Measurements from ENCODE around the gene CHKA.

The CHKA gene

GRCh38 chr11:68067991-68068390, 53.2 kb downstream of the CHKA start:
- DNase-seq = no peak

GRCh38 chr11:68066742-68067141, 54.4 kb downstream of the CHKA start:
- no peak for DNase-seq

DNA sequence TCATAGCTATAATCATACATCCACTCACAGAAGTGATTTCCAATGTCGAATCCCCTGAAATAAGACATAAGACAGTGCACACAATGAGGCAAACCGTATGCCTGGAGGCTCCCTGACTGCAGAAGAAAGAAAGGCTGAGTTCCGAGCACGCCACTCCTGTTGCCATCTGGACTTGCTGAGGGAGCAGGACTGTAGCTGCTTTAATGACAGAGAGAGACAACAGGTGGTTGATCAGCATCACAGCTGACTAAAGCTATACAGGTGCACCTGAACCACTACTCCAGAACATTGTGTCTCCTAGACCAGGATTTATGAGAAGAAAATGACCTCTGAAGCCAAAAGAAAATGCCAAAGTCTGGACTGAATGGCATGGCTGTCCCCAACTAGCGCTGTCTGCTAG, 55.3 kb downstream of the CHKA start:
- DNase-seq = no peak

GRCh38 chr11:68064926-68065325, 56.3 kb downstream of the CHKA start:
- no peak for DNase-seq

- no peak for DNase-seq
Observed at GRCh38 chr11:68061508-68061907, 59.7 kb downstream of the CHKA start.

- no peak for DNase-seq
Observed at GRCh38 chr11:68057807-68058206, 63.4 kb downstream of the CHKA start.

- DNase-seq = no peak
Observed at GRCh38 chr11:68056317-68057285, 64.6 kb downstream of the CHKA start.

DNA sequence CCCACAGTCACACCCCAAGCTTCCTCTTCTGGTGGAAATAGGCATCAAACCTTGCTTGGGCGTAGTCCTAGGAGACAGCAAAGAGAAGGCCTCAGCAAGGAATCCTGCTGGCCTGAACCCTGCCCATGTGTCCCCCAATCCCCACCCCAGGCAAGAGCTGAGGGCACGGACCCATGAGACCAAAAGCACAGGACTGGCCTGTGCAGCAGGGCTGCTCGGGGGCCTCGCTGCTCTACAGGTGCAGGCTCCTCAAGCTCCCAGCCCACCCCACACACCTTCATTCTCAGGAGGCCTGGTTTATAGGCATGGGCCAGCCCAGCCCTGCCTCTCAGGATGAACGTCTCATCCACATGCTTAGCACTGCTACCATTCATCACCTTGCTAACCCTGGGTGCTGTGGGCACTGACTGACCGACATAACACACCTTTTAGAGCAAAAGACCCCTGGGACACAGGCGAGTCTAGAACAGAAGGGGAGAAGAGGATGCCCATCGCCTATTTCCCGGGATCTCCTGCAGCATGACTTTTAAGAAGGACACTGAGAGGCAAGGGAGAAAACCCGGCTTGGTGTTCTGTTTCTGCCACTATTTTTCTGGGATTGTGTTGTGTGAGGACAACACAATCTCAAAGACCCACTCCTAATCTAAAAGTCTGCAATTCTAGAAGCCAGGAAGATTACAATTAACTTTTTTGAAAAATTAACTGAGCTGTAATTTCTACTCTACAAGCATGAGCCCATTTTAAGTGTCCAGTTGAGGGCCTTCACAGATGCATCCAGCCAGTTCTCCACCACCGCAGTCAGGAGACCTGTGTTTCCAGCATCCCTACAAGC, 67.0 kb downstream of the CHKA start:
- DNase-seq = no peak

DNA sequence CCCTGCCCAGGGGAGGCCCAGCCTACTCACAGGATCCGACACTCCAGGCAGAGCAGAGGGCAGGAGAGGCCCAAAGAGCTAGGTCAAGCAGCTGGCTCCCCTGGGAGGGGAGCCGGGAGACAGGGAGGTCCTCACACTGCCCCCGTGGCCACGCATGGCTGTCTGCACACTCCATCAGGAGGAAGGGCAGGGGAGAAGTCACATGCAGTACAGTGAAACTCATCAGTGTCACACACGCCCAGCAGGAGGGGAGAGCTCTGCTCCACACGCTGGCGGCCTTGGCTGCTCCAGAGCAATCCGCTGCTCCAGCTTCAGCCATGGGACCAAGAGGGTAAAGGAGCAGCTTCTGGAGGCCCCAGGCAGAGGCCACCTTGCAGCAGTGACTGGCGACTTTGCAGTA, 68.1 kb downstream of the CHKA start:
- no peak for DNase-seq

DNA sequence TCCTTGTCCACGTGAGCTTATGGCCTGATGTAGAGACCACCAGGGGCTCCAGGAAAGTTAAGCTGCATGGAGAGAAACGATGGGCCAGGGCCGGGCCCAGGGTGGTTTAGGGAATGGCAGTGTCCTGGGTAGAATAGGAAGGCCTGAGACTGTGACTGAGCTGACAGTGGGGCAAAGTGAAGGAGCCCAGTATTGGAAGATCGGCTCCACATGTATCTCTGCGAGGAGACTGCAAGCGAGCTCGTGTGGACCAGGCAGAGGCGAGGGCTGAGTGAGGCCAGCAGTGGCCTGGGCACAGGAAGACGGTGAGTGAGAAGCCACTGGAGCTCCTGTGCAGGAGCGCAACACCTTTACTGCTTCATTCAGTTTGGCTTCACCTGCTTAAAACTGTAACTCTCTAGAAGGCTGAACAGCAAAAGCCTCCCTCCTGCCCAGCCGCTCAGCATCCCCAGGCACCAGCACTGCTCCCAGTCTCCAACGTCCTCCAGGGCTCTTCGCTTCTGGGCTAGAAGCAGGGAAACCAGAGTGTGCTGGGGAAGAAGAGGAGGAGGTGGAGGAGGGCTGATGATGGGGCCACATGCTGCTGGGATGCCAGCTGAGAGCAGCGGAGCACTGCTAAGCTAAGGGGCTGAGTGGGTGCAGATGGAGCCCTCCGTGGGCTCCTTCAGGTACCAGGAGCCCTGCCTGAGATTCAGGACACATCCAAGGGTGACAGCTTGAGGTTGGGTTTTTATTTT, 68.9 kb downstream of the CHKA start:
- no peak for DNase-seq

- no peak for DNase-seq
Observed at GRCh38 chr11:68051191-68052136, 69.7 kb downstream of the CHKA start.

GRCh38 chr11:68050371-68050841, 70.8 kb downstream of the CHKA start:
- DNase-seq = no peak

GRCh38 chr11:68049509-68050370, 71.4 kb downstream of the CHKA start:
- no peak for DNase-seq

DNA sequence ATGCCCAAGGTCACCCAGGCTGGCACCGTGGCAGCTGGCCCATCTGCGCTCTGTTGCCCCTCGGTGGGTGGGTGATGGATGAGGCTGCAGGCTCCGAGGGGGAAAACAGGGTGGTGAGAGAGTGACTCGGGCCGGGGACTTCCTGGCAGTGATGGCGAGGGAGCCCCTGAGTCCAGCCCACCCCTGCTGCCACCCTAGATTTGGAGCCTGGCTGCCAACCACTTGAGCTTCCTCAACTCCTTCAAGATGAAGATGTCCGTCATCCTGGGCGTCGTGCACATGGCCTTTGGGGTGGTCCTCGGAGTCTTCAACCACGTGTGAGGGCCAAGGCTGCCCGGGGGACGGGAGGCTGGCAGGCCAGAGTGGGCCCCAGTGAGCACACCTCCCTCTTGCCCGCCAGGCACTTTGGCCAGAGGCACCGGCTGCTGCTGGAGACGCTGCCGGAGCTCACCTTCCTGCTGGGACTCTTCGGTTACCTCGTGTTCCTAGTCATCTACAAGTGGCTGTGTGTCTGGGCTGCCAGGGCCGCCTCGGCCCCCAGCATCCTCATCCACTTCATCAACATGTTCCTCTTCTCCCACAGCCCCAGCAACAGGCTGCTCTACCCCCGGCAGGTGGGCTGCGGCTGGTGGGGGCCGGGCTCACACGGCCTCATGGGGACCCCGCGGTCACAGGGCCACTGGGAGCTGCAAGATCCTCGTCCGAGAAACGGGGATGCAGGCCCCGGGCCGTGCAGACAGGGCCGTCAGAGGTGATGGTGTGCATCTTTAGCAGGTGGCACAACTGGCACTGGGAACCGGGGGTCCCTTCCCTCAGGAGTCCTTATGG, 72.3 kb downstream of the CHKA start:
- DNase-seq = no peak

DNA sequence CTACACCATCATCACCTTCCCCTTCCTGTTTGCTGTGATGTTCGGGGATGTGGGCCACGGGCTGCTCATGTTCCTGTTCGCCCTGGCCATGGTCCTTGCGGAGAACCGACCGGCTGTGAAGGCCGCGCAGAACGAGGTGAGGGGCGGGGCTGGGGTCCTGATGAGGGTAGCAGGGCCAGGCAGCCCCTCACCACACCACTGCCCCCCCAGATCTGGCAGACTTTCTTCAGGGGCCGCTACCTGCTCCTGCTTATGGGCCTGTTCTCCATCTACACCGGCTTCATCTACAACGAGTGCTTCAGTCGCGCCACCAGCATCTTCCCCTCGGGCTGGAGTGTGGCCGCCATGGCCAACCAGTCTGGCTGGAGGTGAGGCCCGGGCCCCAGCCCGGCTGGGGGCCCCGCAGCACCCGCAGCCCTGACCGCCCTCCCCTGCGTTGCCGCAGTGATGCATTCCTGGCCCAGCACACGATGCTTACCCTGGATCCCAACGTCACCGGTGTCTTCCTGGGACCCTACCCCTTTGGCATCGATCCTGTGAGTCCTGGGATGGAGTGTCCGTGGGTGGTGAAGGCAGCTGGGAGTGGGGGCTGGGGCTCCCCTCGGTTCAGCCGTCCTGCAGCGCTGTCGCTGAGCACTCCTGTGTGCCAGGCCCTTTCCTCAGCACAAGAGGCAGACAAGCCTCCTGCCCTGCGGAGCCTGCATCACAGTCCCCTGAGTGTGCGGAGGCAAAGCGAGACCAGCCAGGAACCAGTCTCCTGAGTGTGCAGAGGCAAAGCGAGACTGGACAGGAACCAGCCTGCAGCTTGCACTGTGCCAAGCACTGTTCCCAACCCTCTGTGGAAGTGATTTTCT, 73.5 kb downstream of the CHKA start:
- no peak for DNase-seq

DNA sequence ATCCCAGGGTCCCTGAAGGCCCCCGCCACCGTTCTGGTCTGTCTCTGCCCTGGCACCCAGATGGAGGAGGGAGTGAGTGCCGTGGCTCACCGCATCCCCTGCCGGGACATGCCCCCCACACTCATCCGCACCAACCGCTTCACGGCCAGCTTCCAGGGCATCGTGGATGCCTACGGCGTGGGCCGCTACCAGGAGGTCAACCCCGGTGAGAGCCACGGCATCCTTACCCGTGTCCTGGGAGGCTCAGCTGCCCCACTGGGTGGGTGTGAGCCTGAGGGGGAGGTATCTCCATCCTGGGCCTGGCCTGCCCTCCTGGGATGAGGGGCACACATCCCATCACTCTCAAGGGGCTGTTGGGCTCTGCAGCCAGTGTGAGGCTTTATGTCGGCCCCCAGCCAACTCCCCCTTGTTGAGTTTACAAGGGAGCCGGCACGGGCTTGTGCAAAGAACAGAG, 76.3 kb downstream of the CHKA start:
- DNase-seq = no peak

DNA sequence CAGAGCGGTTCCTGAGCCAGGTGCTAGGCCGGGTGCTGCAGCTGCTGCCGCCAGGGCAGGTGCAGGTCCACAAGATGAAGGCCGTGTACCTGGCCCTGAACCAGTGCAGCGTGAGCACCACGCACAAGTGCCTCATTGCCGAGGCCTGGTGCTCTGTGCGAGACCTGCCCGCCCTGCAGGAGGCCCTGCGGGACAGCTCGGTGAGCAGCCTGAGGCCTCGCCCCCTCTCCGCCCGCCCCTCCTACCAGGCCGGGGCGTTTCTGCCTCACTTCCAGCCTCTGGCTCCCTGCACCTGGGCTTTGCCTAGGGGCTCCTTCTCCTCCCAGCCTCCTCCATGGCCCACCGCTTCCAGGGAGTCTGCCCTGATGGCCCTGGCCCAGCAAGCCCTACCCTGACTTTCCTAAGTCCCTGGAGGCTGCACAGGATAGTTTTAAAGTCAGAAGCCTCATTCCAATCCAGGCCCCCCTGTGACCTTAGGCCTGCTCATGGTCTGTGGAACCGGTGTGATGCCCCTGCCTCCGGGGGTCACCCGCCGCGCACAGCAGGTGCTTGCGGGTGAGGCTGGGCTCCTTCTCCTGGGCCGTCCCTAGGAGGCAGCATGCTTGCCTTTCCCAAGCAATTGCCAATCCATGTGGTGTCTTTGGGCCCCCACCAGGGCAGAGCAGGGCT, 76.9 kb downstream of the CHKA start:
- DNase-seq = no peak

Measured in CD4-positive, alpha-beta T cell treated with Interleukin-10 for 1 hour (primary cell).